GM23338 (cell line): Measurements from ENCODE around the gene SLC26A1.

ENCODE experiments used
- CTCF ChIP-seq, 2 experiments: fragments of 200-600 bp in 1 of 2; sonication (generic) in 1 of 2; conservative IDR thresholded peaks; 2 replicates each; pipeline versions ENCODE4 v1.5.1 to v1.6.1; 2016 to 2017; ENCODE audit warnings: antibody characterized with exemption in 2 of 2, low read depth in 2 of 2, mild to moderate bottlenecking in 2 of 2, moderate library complexity in 1 of 2
- EZH2 ChIP-seq: fragments of 200-600 bp; sonication (generic); IDR thresholded peaks from one replicate; pipeline ENCODE4 v1.8.0; 2017; ENCODE audit warnings: antibody characterized with exemption, mild to moderate bottlenecking, low read depth; ENCODE audit not compliant: unreplicated experiment
- EZH2phosphoT487 ChIP-seq: fragments of 200-600 bp; sonication (generic); IDR thresholded peaks from one replicate; pipeline ENCODE4 v1.8.1; 2018; ENCODE audit warnings: antibody characterized with exemption; ENCODE audit not compliant: unreplicated experiment
- JUNB ChIP-seq: IDR thresholded peaks from one replicate; pipeline ENCODE4 v1.6.1; 2016; ENCODE audit warnings: antibody characterized with exemption; ENCODE audit not compliant: unreplicated experiment
- NANOG ChIP-seq: IDR thresholded peaks from 2 replicates; pipeline ENCODE4 v1.6.1; 2016; ENCODE audit warnings: antibody characterized with exemption, borderline replicate concordance
- REST ChIP-seq: IDR thresholded peaks from one replicate; pipeline ENCODE4 v1.6.1; 2018; ENCODE audit warnings: antibody characterized with exemption; ENCODE audit not compliant: unreplicated experiment
- ZNF331 ChIP-seq: fragments of 250-450 bp; sonication (Bioruptor Pico); IDR thresholded peaks from 2 replicates; pipeline ENCODE4 v1.5.0; 2020; ENCODE audit warnings: low read depth, mild to moderate bottlenecking, moderate library complexity

GRCh38 chr4:992297-993110, 700 bp downstream of the SLC26A1 start:
- TF ChIP-seq EZH2: no peak
- no peak for TF ChIP-seq REST
- TF ChIP-seq NANOG: no peak
- TF ChIP-seq JUNB: no peak
- TF ChIP-seq EZH2phosphoT487: no peak
- TF ChIP-seq CTCF (conservative IDR thresholded peaks at IDR 0.05; ENCODE audit: low read depth in 2 of 2): no peak
- TF ChIP-seq ZNF331: no peak
